ENCODE results near the gene CXCL1.

CXCL1 gene

GRCh38 chr4:73904491-73904890, 35.3 kb downstream of the CXCL1 start:
- H3K27me3 Mint-ChIP-seq (ENCODE audit: low read depth, poor library complexity) = peaks cover 4% of the 10 kb centered on the region
- no peak for DNase-seq
- peaks cover 9% of the 10 kb centered on the region for H3K9me3 Mint-ChIP-seq
- TF ChIP-seq CTCF (IDR thresholded peaks at IDR 0.05) = no peak
- H3K36me3 Mint-ChIP-seq (ENCODE audit: low read depth) = no peaks in the 10 kb centered on the region
- no peak overlapping the region for H3K27ac Mint-ChIP-seq
- H3K4me3 Mint-ChIP-seq = no peak overlapping the region
- H3K4me1 Mint-ChIP-seq = peaks cover 9% of the 10 kb centered on the region

GRCh38 chr4:73908965-73909364, 39.8 kb downstream of the CXCL1 start:
- Mint-ChIP-seq H3K27me3 (ENCODE audit: low read depth, poor library complexity) (peaks cover 4% of the 10 kb centered on the region), H3K27ac (no peak overlapping the region), H3K4me1 (no peaks in the 10 kb centered on the region), H3K4me3 (no peak overlapping the region), H3K9me3 (peaks cover 9% of the 10 kb centered on the region), H3K36me3 (ENCODE audit: low read depth) (no peaks in the 10 kb centered on the region)
- no peak for DNase-seq
- no peak for TF ChIP-seq CTCF (IDR thresholded peaks at IDR 0.05)

GRCh38 chr4:73911746-73912145, 42.6 kb downstream of the CXCL1 start:
- H3K27ac Mint-ChIP-seq = peak overlapping the region; percentile 74
- H3K27me3 Mint-ChIP-seq (ENCODE audit: low read depth, poor library complexity) = peaks cover 4% of the 10 kb centered on the region
- H3K9me3 Mint-ChIP-seq = peaks cover 7% of the 10 kb centered on the region
- H3K36me3 Mint-ChIP-seq (ENCODE audit: low read depth) = no peaks in the 10 kb centered on the region
- no peak for TF ChIP-seq CTCF (IDR thresholded peaks at IDR 0.05)
- no peaks in the 10 kb centered on the region for H3K4me1 Mint-ChIP-seq
- no peak for DNase-seq
- no peak overlapping the region for H3K4me3 Mint-ChIP-seq

- Mint-ChIP-seq H3K36me3 (ENCODE audit: low read depth) (no peaks in the 10 kb centered on the region), H3K27ac (no peak overlapping the region), H3K9me3 (peaks cover 4% of the 10 kb centered on the region), H3K27me3 (ENCODE audit: low read depth, poor library complexity) (peaks cover 4% of the 10 kb centered on the region), H3K4me1 (peaks cover 3% of the 10 kb centered on the region), H3K4me3 (no peak overlapping the region)
- DNase-seq = no peak
- no peak for TF ChIP-seq CTCF (IDR thresholded peaks at IDR 0.05)
Observed at GRCh38 chr4:73912191-73912590, 43.0 kb downstream of the CXCL1 start.

GRCh38 chr4:73914071-73914470, 44.9 kb downstream of the CXCL1 start:
- no peak overlapping the region for H3K27ac Mint-ChIP-seq
- no peak for TF ChIP-seq CTCF (IDR thresholded peaks at IDR 0.05)
- no peak for DNase-seq
- H3K27me3 Mint-ChIP-seq (ENCODE audit: low read depth, poor library complexity) = peaks cover 4% of the 10 kb centered on the region
- peaks cover 4% of the 10 kb centered on the region for H3K9me3 Mint-ChIP-seq
- no peak overlapping the region for H3K4me3 Mint-ChIP-seq
- peaks cover 16% of the 10 kb centered on the region for H3K4me1 Mint-ChIP-seq
- H3K36me3 Mint-ChIP-seq (ENCODE audit: low read depth) = no peaks in the 10 kb centered on the region

- Mint-ChIP-seq H3K36me3 (ENCODE audit: low read depth) (no peaks in the 10 kb centered on the region), H3K4me1 (peaks cover 16% of the 10 kb centered on the region), H3K9me3 (peaks cover 4% of the 10 kb centered on the region), H3K27me3 (ENCODE audit: low read depth, poor library complexity) (peaks cover 4% of the 10 kb centered on the region), H3K27ac (no peak overlapping the region), H3K4me3 (no peak overlapping the region)
- DNase-seq = no peak
- no peak for TF ChIP-seq CTCF (IDR thresholded peaks at IDR 0.05)
Observed at GRCh38 chr4:73916172-73916925, 47.2 kb downstream of the CXCL1 start.
